ENCODE results near the gene MOXD1.
A peak's percentile ranks its signal among the peaks of the same experiment; 100 is the strongest.

MOXD1 gene

DNA sequence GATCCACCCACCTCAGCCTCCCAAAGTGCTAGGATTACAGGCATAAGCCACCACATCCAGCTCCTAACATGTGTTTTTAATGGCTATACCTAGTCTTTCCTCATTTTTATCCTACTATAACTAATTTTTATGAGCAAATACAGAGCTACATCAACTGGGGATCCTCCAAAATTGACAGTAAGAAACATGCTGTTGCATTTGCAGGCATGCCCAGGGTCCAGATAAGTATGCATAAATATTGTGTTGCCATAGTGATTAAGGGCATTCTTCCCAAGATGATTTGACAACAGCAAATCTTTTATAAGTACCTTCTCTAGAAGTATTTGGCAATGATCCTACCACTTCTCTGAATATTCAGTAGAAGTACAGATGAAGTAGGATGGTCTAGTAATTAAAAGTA is 41.9 kb upstream of the MOXD1 start:
- H3K27ac ChIP-seq (ENCODE audit: poor library complexity, severe bottlenecking) = peak overlapping the region; percentile 64
- ATAC-seq (ENCODE audit: low read depth) = no peak

DNA sequence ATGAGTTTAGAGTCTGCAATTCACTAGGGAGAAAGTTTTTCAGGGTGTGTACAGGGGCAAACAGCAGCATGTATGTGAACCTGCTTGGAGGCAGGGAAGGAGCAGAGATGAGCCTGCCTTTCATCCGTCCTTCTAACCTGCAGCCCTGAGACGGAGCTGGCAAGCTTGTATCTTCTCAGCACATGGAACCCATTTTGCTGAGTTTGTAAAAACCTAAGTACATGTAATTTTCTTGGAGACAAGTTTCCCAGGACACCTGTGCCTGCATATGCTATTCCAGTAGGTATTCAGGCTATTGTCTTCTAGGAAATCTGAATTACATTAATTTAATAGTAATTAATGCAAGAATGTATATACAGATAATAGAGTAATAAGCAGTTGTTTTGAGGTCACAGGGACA is 28.8 kb upstream of the MOXD1 start:
- ATAC-seq (ENCODE audit: low read depth) (no peak), DNase-seq (ENCODE audit: low spot score) (no peak)
- Histone ChIP-seq H3K27ac (ENCODE audit: poor library complexity, severe bottlenecking) (no peak overlapping the region), H3K4me3 (ENCODE audit: severe bottlenecking) (no peak overlapping the region), H3K4me1 (ENCODE audit: insufficient read depth, poor library complexity, severe bottlenecking) (no peaks in the 10 kb centered on the region), H3K36me3 (ENCODE audit: low read depth) (no peaks in the 10 kb centered on the region), H3K9me3 (ENCODE audit: severe bottlenecking) (no peaks in the 10 kb centered on the region), H3K27me3 (ENCODE audit: insufficient read depth, poor library complexity, severe bottlenecking) (no peaks in the 10 kb centered on the region)
- TF ChIP-seq, protein P1, sequence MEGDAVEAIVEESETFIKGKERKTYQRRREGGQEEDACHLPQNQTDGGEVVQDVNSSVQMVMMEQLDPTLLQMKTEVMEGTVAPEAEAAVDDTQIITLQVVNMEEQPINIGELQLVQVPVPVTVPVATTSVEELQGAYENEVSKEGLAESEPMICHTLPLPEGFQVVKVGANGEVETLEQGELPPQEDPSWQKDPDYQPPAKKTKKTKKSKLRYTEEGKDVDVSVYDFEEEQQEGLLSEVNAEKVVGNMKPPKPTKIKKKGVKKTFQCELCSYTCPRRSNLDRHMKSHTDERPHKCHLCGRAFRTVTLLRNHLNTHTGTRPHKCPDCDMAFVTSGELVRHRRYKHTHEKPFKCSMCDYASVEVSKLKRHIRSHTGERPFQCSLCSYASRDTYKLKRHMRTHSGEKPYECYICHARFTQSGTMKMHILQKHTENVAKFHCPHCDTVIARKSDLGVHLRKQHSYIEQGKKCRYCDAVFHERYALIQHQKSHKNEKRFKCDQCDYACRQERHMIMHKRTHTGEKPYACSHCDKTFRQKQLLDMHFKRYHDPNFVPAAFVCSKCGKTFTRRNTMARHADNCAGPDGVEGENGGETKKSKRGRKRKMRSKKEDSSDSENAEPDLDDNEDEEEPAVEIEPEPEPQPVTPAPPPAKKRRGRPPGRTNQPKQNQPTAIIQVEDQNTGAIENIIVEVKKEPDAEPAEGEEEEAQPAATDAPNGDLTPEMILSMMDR (IDR thresholded peaks at IDR 0.05; ENCODE audit: poor library complexity, severe bottlenecking) = no peak

More for the DNA sequence above, 41.9 kb upstream of the MOXD1 start:
- Histone ChIP-seq H3K9me3 (ENCODE audit: severe bottlenecking) (no peaks in the 10 kb centered on the region), H3K4me1 (ENCODE audit: insufficient read depth, poor library complexity, severe bottlenecking) (peaks cover 20% of the 10 kb centered on the region), H3K4me3 (ENCODE audit: severe bottlenecking) (no peak overlapping the region), H3K27me3 (ENCODE audit: insufficient read depth, poor library complexity, severe bottlenecking) (no peaks in the 10 kb centered on the region), H3K36me3 (ENCODE audit: low read depth) (0 out of 2 replicates have a peak, but pooled peaks cover 3% of the 10 kb centered on the region)
- TF ChIP-seq, protein P1 (IDR thresholded peaks at IDR 0.05; ENCODE audit: poor library complexity, severe bottlenecking) = no peak
- DNase-seq (ENCODE audit: low spot score) = no peak

DNA sequence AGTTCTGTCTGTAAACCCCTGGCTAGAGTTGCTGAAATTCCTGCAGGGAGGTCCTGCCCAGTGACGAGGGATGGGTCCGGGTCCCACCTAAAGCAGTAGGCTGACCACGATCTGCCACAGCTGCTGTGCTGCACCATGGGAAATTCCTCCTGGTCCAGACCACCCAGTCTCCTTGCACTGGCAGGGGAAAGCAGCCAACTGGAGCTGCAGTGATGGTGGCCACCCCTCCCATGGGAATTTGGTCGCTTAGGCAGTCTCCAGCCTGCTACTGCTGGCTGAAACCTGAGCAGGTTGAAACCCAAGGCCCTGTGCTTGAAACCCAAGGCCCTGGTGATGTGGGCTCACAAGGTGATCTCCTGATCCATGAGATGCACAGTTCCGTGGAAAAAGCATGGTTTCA is 23.9 kb upstream of the MOXD1 start:
- Histone ChIP-seq H3K27me3 (ENCODE audit: insufficient read depth, poor library complexity, severe bottlenecking) (no peaks in the 10 kb centered on the region), H3K36me3 (ENCODE audit: low read depth) (no peaks in the 10 kb centered on the region), H3K4me1 (ENCODE audit: insufficient read depth, poor library complexity, severe bottlenecking) (no peaks in the 10 kb centered on the region), H3K9me3 (ENCODE audit: severe bottlenecking) (no peaks in the 10 kb centered on the region), H3K4me3 (ENCODE audit: severe bottlenecking) (no peak overlapping the region), H3K27ac (ENCODE audit: poor library complexity, severe bottlenecking) (no peak overlapping the region)
- ATAC-seq (ENCODE audit: low read depth) (no peak), DNase-seq (ENCODE audit: low spot score) (no peak)
- TF ChIP-seq, protein P1 (IDR thresholded peaks at IDR 0.05; ENCODE audit: poor library complexity, severe bottlenecking) = no peak

DNA sequence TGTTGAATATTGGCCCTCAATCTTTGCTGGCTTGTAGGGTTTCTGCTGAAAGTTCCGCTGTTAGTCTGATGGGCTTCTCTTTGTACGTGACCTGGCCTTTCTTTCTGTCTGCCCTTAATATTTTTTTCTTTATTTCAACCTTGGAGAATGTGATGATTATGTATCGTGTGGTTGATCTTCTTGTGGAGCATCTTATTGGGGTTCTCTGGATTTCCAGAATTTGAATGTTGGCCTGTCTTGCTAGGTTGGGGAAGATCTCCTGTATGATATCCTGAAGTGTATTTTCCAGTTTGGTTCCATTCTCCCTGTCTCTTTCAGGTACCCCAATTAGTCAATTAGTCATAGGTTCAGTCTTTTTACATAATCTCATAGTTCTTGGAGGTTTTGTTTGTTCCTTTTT is 22.6 kb upstream of the MOXD1 start:
- DNase-seq (ENCODE audit: low spot score) (no peak), ATAC-seq (ENCODE audit: low read depth) (no peak)
- H3K4me1 ChIP-seq (ENCODE audit: insufficient read depth, poor library complexity, severe bottlenecking) = no peaks in the 10 kb centered on the region
- no peak overlapping the region for H3K27ac ChIP-seq (ENCODE audit: poor library complexity, severe bottlenecking)
- no peak overlapping the region for H3K4me3 ChIP-seq (ENCODE audit: severe bottlenecking)
- TF ChIP-seq, protein P1 (IDR thresholded peaks at IDR 0.05; ENCODE audit: poor library complexity, severe bottlenecking) = no peak
- no peaks in the 10 kb centered on the region for H3K27me3 ChIP-seq (ENCODE audit: insufficient read depth, poor library complexity, severe bottlenecking)
- no peaks in the 10 kb centered on the region for H3K9me3 ChIP-seq (ENCODE audit: severe bottlenecking)
- no peaks in the 10 kb centered on the region for H3K36me3 ChIP-seq (ENCODE audit: low read depth)

DNA sequence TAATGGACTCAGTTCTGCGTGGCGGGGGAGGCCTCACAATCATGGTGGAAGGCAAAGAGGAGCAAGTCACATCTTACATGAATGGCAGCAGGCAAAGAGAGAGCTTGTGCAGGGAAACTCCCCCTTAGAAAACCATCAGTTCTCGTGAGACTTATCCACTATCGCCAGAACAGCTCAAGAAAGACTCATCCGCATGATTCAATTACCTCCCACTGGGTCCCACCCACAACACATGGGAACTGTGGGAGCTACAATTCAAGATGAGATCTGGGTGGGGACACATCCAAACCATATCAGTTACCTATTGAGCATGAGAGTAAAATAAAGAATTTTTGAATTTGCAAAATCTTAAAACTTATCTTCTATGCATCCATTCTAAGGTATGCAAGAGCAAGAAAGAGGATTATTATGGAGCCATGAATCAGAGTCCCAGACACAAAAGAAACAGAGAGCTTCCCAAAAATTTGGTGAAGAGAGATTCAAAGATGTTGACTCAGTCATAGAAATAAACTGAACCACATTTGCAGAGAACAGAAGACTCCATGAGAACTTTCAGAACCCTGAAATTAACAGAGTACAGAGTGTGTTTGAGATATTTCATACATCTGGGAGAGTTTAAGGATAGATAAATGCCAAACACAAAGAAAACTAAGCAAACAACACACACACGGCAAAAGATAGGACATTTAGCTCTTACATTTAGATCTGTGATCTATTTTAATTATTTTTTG is 17.1 kb upstream of the MOXD1 start:
- TF ChIP-seq, protein P1 (IDR thresholded peaks at IDR 0.05; ENCODE audit: poor library complexity, severe bottlenecking) = no peak
- no peak overlapping the region for H3K27ac ChIP-seq (ENCODE audit: poor library complexity, severe bottlenecking)
- H3K27me3 ChIP-seq (ENCODE audit: insufficient read depth, poor library complexity, severe bottlenecking) = no peaks in the 10 kb centered on the region
- H3K4me1 ChIP-seq (ENCODE audit: insufficient read depth, poor library complexity, severe bottlenecking) = no peaks in the 10 kb centered on the region
- H3K36me3 ChIP-seq (ENCODE audit: low read depth) = no peaks in the 10 kb centered on the region
- ATAC-seq (ENCODE audit: low read depth) = no peak
- DNase-seq (ENCODE audit: low spot score) = no peak
- no peak overlapping the region for H3K4me3 ChIP-seq (ENCODE audit: severe bottlenecking)
- H3K9me3 ChIP-seq (ENCODE audit: severe bottlenecking) = no peaks in the 10 kb centered on the region

All from RWPE2 (cell line).